Activated CD8-positive, alpha-beta memory T cell treated with anti-CD3 and anti-CD28 coated beads, Interleukin-2, amount 10 ng/mL, durations not matched to agents 7 days and 5 days (primary cell): ENCODE results near the gene VAMP5. TPM values are rescaled to one million over a fixed set of nuclear protein-coding genes. Genes with fewer than 3 reads are reported as not detected.
"Not testable (repeated sequence)": the region's sequence is repeated elsewhere in the genome, so short reads cannot be mapped to it uniquely, and the experiment has no call there.

Experiments
- ATAC-seq: fragments of 150-1000 bp; cut with Tn5 transposase; one replicate; pipeline ENCODE4 v1.10.0; 2021; ENCODE audit warnings: moderate library complexity
- CTCF ChIA-PET: fragments of 350-600 bp; sonication (Branson Sonifier 250); formaldehyde crosslinking; loops from one replicate; lab custom pipeline; 2021; ENCODE audit warnings: antibody characterized with exemption; lab: Charles Lee
- DNase-seq: peaks from one replicate; pipeline ENCODE4 v3.0.0-alpha.2; 2020
- H3K27ac Mint-ChIP-seq: one replicate; pipeline ENCODE4 v1.8.0; 2021; ENCODE audit warnings: mild to moderate bottlenecking, mixed read lengths
- H3K27me3 Mint-ChIP-seq: one replicate; pipeline ENCODE4 v1.8.0; 2021; ENCODE audit warnings: mixed read lengths
- H3K36me3 Mint-ChIP-seq: one replicate; pipeline ENCODE4 v1.8.0; 2021; ENCODE audit warnings: mild to moderate bottlenecking, mixed read lengths
- H3K4me1 Mint-ChIP-seq: one replicate; pipeline ENCODE4 v1.8.0; 2021; ENCODE audit warnings: mixed read lengths
- H3K4me3 Mint-ChIP-seq: one replicate; pipeline ENCODE4 v1.8.0; 2021; ENCODE audit warnings: mild to moderate bottlenecking, moderate library complexity, mixed read lengths
- H3K9me3 Mint-ChIP-seq: one replicate; pipeline ENCODE4 v1.8.0; 2022; ENCODE audit warnings: low read depth, mixed read lengths
- total RNA-seq, 2 experiments: library from RNA; stranded (reverse); gene quantifications; one replicate each; pipeline ENCODE4 v1.2.3, GENCODE V29; 2021

VAMP5 gene, protein sequence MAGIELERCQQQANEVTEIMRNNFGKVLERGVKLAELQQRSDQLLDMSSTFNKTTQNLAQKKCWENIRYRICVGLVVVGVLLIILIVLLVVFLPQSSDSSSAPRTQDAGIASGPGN
- 10 to 100 TPM; 84.4 to 88.4 TPM for total RNA-seq

GRCh38 chr2:85584354-85584856 is at the start of gene VAMP5:
Gene VAMP5 (plus strand): TSS chr2:85584431. CDS start chr2:85584491, 60 bp downstream.
- H3K36me3 Mint-ChIP-seq = peaks cover 23% of the 10 kb centered on the region
- DNase-seq = no peak
- no peaks in the 10 kb centered on the region for H3K27me3 Mint-ChIP-seq
- CTCF ChIA-PET = interaction anchor here (1.1 to 1.7 kb wide), 4 partner anchors 10 to 52 kb away, joined by 3 to 5 read pairs (median 4); partner anchors contain the start of gene RNF181
- peak within 1 kb of the TSS; percentile 93 for H3K27ac Mint-ChIP-seq
- peak within 1 kb of the TSS; percentile 89 for H3K4me3 Mint-ChIP-seq
- H3K9me3 Mint-ChIP-seq = no peaks in the 10 kb centered on the region
- peaks cover 43% of the 10 kb centered on the region for H3K4me1 Mint-ChIP-seq
- ATAC-seq = peak; percentile 69

DNA sequence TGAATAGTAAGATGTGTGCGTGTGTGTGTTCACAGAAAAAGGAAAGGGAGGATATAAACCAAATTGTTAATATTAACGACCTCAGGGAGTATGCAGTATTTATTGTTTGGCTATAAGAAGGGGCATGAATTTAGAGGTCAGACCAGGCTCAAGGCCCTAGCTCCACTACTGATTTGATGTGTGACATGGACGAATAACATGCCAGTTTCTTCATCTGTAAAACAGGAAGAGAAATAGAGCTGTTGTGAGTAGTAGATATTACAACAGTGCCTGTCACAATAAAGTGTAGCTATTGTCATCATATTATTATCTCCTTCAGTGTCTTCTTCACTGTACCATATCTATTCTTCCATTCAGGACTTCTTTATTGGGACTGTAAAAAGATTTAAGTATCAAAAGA is 49.4 kb upstream of the VAMP5 start:
- no peak for DNase-seq
- H3K27me3 Mint-ChIP-seq = peaks cover 4% of the 10 kb centered on the region
- CTCF ChIA-PET = interaction anchor here (1.2 to 1.3 kb wide), 2 partner anchors 17 to 114 kb away, joined by 3 to 5 read pairs; no protein-coding TSS in a partner anchor
- no peak overlapping the region for H3K27ac Mint-ChIP-seq
- H3K36me3 Mint-ChIP-seq = peaks cover 5% of the 10 kb centered on the region
- ATAC-seq = no peak
- H3K9me3 Mint-ChIP-seq = no peaks in the 10 kb centered on the region
- no peak overlapping the region for H3K4me3 Mint-ChIP-seq
- H3K4me1 Mint-ChIP-seq = peaks cover 13% of the 10 kb centered on the region

DNA sequence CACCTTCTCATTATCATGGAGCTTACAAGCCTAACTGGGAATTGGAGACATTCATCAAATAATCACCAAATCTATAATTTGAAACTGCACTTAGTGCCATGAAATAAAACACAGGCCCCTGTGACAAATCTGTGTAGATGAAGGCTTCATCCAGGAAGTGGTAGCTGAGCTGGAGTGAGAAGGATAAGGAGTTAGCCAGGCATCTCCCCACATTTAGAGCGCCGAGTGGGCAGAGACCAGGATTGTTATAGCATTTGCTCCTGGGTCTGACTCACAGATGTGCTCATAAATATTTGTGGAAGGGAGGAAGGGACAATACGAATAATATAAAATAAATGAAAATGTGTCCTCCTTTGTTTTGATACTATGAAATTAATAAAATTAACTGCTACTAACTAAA is 47.8 kb upstream of the VAMP5 start:
- H3K4me3 Mint-ChIP-seq = no peak overlapping the region
- CTCF ChIA-PET = interaction anchor here (0.9 to 22.1 kb wide), 3 partner anchors 15 to 107 kb away, joined by 4 to 458 read pairs (median 79); partner anchors contain the start of gene SH2D6
- DNase-seq = no peak
- no peaks in the 10 kb centered on the region for H3K9me3 Mint-ChIP-seq
- H3K36me3 Mint-ChIP-seq = peaks cover 21% of the 10 kb centered on the region
- no peak for ATAC-seq
- no peaks in the 10 kb centered on the region for H3K27me3 Mint-ChIP-seq
- H3K4me1 Mint-ChIP-seq = peaks cover 25% of the 10 kb centered on the region
- no peak overlapping the region for H3K27ac Mint-ChIP-seq

GRCh38 chr2:85537600-85538506 is 46.4 kb upstream of the VAMP5 start:
- DNase-seq (peak; percentile 71), ATAC-seq (no peak)
- Mint-ChIP-seq H3K36me3 (peaks cover 35% of the 10 kb centered on the region), H3K27ac (peak overlapping the region; percentile 97), H3K27me3 (no peaks in the 10 kb centered on the region), H3K9me3 (no peaks in the 10 kb centered on the region), H3K4me3 (peak overlapping the region; percentile 96), H3K4me1 (peaks cover 38% of the 10 kb centered on the region)
- CTCF ChIA-PET = interaction anchor here (1.0 to 22.1 kb wide), 4 partner anchors 14 to 146 kb away, joined by 3 to 458 read pairs (median 44); partner anchors contain the start of gene SH2D6

DNA sequence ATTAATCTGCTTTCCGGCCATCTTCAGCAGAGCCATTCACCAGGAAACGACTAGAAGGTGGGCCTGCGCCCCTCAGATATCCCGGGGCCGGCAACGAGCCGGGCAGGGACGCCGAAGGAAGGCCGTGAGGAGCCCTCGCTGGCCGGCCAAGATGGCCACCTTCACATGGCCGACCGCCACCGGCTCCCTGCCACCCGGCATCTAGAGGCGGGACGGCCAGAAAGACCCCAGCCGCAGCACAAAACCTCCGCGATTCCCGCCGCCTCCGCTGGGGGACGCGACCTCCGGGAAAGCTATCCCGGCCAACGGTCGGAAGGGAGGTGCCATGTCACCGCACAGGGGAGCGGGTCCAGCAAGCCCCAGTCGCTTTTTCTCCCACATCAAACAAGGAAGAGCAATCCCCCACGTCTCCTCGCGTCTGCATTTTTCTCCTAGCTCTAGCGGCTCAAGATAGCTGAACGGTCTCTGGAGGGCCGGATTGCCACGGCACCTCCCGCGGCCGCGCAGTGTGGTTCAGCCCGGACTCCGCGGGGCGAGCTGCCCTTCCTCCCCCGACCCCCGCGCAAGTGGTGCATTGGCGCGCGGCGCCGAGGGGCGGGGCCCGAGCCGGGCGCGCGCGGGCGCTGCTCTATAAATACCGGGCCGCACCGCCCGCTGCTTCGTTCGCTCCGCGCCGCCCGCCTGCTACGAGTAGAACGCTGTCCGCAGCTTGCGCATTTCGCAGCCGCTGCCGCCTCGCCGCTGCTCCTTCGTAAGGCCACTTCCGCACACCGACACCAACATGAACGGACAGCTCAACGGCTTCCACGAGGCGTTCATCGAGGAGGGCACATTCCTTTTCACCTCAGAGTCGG is 45.5 kb upstream of the VAMP5 start, which contains the start of gene MAT2A:
MAT2A (plus strand) TSS at position 662 of the 854 bp plus-strand sequence; CDS start at position 782, 120 bp downstream.
- Mint-ChIP-seq H3K36me3 (peaks cover 41% of the 10 kb centered on the region), H3K9me3 (no peaks in the 10 kb centered on the region), H3K27ac (peak within 1 kb of the TSS; percentile 97), H3K4me3 (peak within 1 kb of the TSS; percentile 96), H3K4me1 (peaks cover 43% of the 10 kb centered on the region), H3K27me3 (no peaks in the 10 kb centered on the region)
- peak; percentile 90 for DNase-seq
- ATAC-seq = peak; percentile 79
- CTCF ChIA-PET = interaction anchor here (0.6 to 22.1 kb wide), 6 partner anchors 13 to 147 kb away, joined by 3 to 458 read pairs (median 7); partner anchors contain the start of gene SH2D6

- H3K27ac Mint-ChIP-seq = peak overlapping the region; percentile 97
- no peaks in the 10 kb centered on the region for H3K9me3 Mint-ChIP-seq
- H3K4me1 Mint-ChIP-seq = peaks cover 49% of the 10 kb centered on the region
- CTCF ChIA-PET = interaction anchor here (0.6 to 22.1 kb wide), 9 partner anchors 12 to 148 kb away, joined by 3 to 458 read pairs (median 4); partner anchors contain the start of genes RNF181 and SH2D6
- H3K4me3 Mint-ChIP-seq = peak overlapping the region; percentile 96
- DNase-seq = peak; percentile 86
- ATAC-seq = peak; percentile 50
- H3K27me3 Mint-ChIP-seq = no peaks in the 10 kb centered on the region
- H3K36me3 Mint-ChIP-seq = peaks cover 48% of the 10 kb centered on the region
Measured at GRCh38 chr2:85539361-85540132, 44.7 kb upstream of the VAMP5 start.

- CTCF ChIA-PET = interaction anchor here (0.6 to 22.1 kb wide), 8 partner anchors 11 to 135 kb away, joined by 3 to 458 read pairs (median 4); partner anchors contain the start of genes RNF181 and SH2D6
- Mint-ChIP-seq H3K27me3 (no peaks in the 10 kb centered on the region), H3K27ac (peak overlapping the region; percentile 84), H3K36me3 (peaks cover 53% of the 10 kb centered on the region), H3K4me3 (peak overlapping the region; percentile 96), H3K4me1 (peaks cover 51% of the 10 kb centered on the region), H3K9me3 (no peaks in the 10 kb centered on the region)
- no peak for ATAC-seq
- no peak for DNase-seq
Measured at GRCh38 chr2:85540133-85540648, 44.0 kb upstream of the VAMP5 start.

DNA sequence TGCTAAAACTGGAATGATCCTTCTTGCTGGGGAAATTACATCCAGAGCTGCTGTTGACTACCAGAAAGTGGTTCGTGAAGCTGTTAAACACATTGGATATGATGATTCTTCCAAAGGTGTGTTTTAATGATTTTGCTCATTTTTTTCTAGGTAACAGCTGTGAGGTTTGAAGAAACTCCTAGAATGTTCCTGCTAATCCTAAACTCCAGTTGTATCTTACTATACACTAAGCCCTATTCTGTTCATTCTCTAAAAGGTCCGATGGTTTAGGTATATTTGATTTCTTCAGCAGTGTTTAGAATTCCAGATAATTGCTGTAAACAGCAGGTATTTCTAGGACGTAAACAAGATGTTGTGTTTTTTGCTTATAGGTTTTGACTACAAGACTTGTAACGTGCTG is 43.0 kb upstream of the VAMP5 start:
- Mint-ChIP-seq H3K27ac (peak overlapping the region; percentile 84), H3K36me3 (peaks cover 59% of the 10 kb centered on the region), H3K4me1 (peaks cover 50% of the 10 kb centered on the region), H3K4me3 (peak overlapping the region; percentile 96), H3K9me3 (no peaks in the 10 kb centered on the region), H3K27me3 (no peaks in the 10 kb centered on the region)
- no peak for ATAC-seq
- no peak for DNase-seq
- CTCF ChIA-PET = interaction anchor here (0.6 to 22.1 kb wide), 4 partner anchors 10 to 242 kb away, joined by 3 to 458 read pairs (median 41); partner anchors contain the start of gene SH2D6

DNA sequence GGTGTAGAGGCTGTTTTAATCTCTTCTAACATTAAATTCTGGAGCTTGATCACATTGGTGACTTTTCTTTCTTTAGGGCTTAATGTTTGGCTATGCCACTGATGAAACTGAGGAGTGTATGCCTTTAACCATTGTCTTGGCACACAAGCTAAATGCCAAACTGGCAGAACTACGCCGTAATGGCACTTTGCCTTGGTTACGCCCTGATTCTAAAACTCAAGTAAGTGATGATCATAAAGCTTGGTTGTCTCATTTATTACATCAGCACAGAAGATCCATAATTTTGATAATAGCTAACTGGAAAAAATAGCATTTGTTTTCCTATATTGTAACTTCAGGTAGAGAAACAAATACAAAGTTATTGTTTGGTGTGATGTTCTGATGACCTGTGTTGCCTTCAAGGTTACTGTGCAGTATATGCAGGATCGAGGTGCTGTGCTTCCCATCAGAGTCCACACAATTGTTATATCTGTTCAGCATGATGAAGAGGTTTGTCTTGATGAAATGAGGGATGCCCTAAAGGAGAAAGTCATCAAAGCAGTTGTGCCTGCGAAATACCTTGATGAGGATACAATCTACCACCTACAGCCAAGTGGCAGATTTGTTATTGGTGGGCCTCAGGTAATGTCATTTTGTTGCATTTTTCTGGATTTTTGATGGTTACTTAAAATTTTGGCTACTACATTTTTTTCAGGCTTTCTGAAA is 42.3 kb upstream of the VAMP5 start:
- DNase-seq (no peak), ATAC-seq (no peak)
- CTCF ChIA-PET = interaction anchor here (1.3 to 22.1 kb wide), 3 partner anchors 10 to 113 kb away, joined by 3 to 458 read pairs (median 79); partner anchors contain the start of gene SH2D6
- H3K4me1 Mint-ChIP-seq = peaks cover 45% of the 10 kb centered on the region
- H3K27me3 Mint-ChIP-seq = no peaks in the 10 kb centered on the region
- no peaks in the 10 kb centered on the region for H3K9me3 Mint-ChIP-seq
- H3K27ac Mint-ChIP-seq = peak overlapping the region; percentile 38
- peaks cover 63% of the 10 kb centered on the region for H3K36me3 Mint-ChIP-seq
- peak overlapping the region; percentile 96 for H3K4me3 Mint-ChIP-seq

DNA sequence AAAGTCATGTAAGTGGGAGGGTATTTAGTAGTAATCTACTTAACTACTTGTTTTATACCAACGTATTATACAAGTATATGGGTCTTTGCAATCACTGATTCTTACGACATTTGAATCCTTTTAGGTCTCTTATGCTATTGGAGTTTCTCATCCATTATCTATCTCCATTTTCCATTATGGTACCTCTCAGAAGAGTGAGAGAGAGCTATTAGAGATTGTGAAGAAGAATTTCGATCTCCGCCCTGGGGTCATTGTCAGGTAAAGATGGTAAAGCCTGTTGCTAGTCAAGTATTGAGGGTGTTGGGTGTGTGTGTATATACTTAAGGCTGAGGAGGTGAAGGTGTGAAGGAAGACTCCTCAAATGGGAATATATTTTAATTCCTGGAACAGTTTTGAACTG is 41.5 kb upstream of the VAMP5 start:
- Mint-ChIP-seq H3K4me3 (peak overlapping the region; percentile 96), H3K4me1 (peaks cover 37% of the 10 kb centered on the region), H3K27me3 (no peaks in the 10 kb centered on the region), H3K27ac (peak overlapping the region; percentile 50), H3K36me3 (peaks cover 64% of the 10 kb centered on the region), H3K9me3 (no peaks in the 10 kb centered on the region)
- no peak for DNase-seq
- ATAC-seq = no peak
- CTCF ChIA-PET = interaction anchor here (7.8 to 22.1 kb wide), 2 partner anchors 9 to 114 kb away, joined by 79 to 458 read pairs; partner anchors contain the start of gene SH2D6

GRCh38 chr2:85544254-85544691 is 40.0 kb upstream of the VAMP5 start:
- ATAC-seq, H3K4me3 Mint-ChIP-seq, H3K27ac Mint-ChIP-seq, H3K27me3 Mint-ChIP-seq, DNase-seq, H3K9me3 Mint-ChIP-seq: not testable (repeated sequence)
- peaks cover 62% of the 10 kb centered on the region for H3K36me3 Mint-ChIP-seq
- peaks cover 37% of the 10 kb centered on the region for H3K4me1 Mint-ChIP-seq
- CTCF ChIA-PET = interaction anchor here (22.1 kb wide), 1 partner anchor 115 kb away, joined by 458 read pairs; the partner anchor contains the start of gene SH2D6
